PC-9 (cell line): ENCODE results near the gene UCN2. TPM values are rescaled to one million over a fixed set of nuclear protein-coding genes. Genes with fewer than 3 reads are reported as not detected.
A peak's percentile ranks its signal among the peaks of the same experiment; 100 is the strongest.

Experiments used
- BruUV-seq: library from RNA; stranded (reverse); fragments of 400-500 nt; replicated peaks from 2 replicates; lab custom pipeline; 2021; lab: Mats Ljungman, UMichigan
- CTCF ChIA-PET: fragments of 300-600 bp; sonication (Branson Sonifier 250); formaldehyde crosslinking; loops from one replicate; lab custom pipeline; 2022; ENCODE audit warnings: antibody characterized with exemption; lab: Charles Lee
- POLR2A ChIA-PET: fragments of 300-600 bp; sonication (Branson Sonifier 250); formaldehyde crosslinking; loops from one replicate; lab custom pipeline; 2022; ENCODE audit warnings: antibody characterized with exemption; ENCODE audit not compliant: unreplicated experiment; lab: Charles Lee
- DNase-seq, 2 experiments: peaks; one replicate each; pipeline versions ENCODE4 v3.0.0 to v3.0.0-alpha.2; 2015 to 2022; ENCODE audit warnings: mixed read lengths in 1 of 2
- H2AFZ ChIP-seq: fragments of 200-600 bp; sonication (generic); 2 replicates; pipeline ENCODE4 v1.8.1; 2017; ENCODE audit warnings: antibody characterized with exemption
- H3F3A ChIP-seq: fragments of 200-600 bp; sonication (generic); 2 replicates; pipeline ENCODE4 v1.8.1; 2017; ENCODE audit warnings: antibody characterized with exemption, mild to moderate bottlenecking, low read depth; ENCODE audit not compliant: insufficient read depth
- H3K27ac ChIP-seq: fragments of 200-600 bp; sonication (generic); 2 replicates; pipeline ENCODE4 v1.6.1; 2016; ENCODE audit warnings: mixed run types
- H3K27me3 ChIP-seq: fragments of 200-600 bp; sonication (generic); 2 replicates; pipeline ENCODE4 v1.6.1; 2016; ENCODE audit warnings: low read depth, mixed run types; ENCODE audit not compliant: insufficient read depth
- H3K36me3 ChIP-seq: fragments of 200-600 bp; sonication (generic); 2 replicates; pipeline ENCODE4 v1.6.1; 2016; ENCODE audit warnings: low read depth, mixed run types
- H3K4me1 ChIP-seq: fragments of 200-600 bp; sonication (generic); replicated peaks from 2 replicates; pipeline ENCODE4 v1.6.1; 2016; ENCODE audit warnings: mixed run types; ENCODE audit not compliant: insufficient read depth
- H3K4me2 ChIP-seq: fragments of 200-600 bp; sonication (generic); 2 replicates; pipeline ENCODE4 v1.6.1; 2017; ENCODE audit warnings: mixed run types
- H3K4me3 ChIP-seq: fragments of 200-600 bp; sonication (generic); 2 replicates; pipeline ENCODE4 v1.6.1; 2016; ENCODE audit warnings: mixed run types
- H3K79me2 ChIP-seq: fragments of 200-600 bp; sonication (generic); 2 replicates; pipeline ENCODE4 v1.6.1; 2017; ENCODE audit warnings: low read depth, mixed run types
- H3K9me2 ChIP-seq: fragments of 200-600 bp; sonication (generic); 2 replicates; pipeline ENCODE4 v1.8.1; 2017; ENCODE audit warnings: mild to moderate bottlenecking; ENCODE audit not compliant: insufficient read depth
- H3K9me3 ChIP-seq: fragments of 200-600 bp; sonication (generic); 2 replicates; pipeline ENCODE4 v1.8.1; 2016; ENCODE audit warnings: low read depth; ENCODE audit not compliant: insufficient read depth
- H4K20me1 ChIP-seq: fragments of 200-600 bp; sonication (generic); 2 replicates; pipeline ENCODE4 v1.8.1; 2017; ENCODE audit not compliant: insufficient read depth
- EZH2 ChIP-seq: fragments of 200-600 bp; sonication (generic); IDR thresholded peaks from 2 replicates; pipeline ENCODE4 v1.8.0; 2017; ENCODE audit warnings: antibody characterized with exemption, low read depth
- intact Hi-C: fragments of 100-400 bp; cut with micrococcal nuclease; formaldehyde crosslinking; loops from one replicate; pipeline ENCODE4 v1.10.0; 2022; ENCODE audit not compliant: unreplicated experiment
- total RNA-seq: library from RNA; stranded (reverse); gene quantifications from 2 replicates; pipeline ENCODE4 v1.2.3, GENCODE V29; 2021
- TF ChIP-seq, protein P1 (sequence below): fragments of 200-600 bp; sonication (generic); conservative IDR thresholded peaks from 2 replicates; pipeline ENCODE4 v1.6.1; 2017; ENCODE audit warnings: mixed run types, antibody characterized with exemption, mild to moderate bottlenecking, moderate library complexity

UCN2 gene
- total RNA-seq, 1 experiment from 2014 or later = 2.8 TPM

DNA sequence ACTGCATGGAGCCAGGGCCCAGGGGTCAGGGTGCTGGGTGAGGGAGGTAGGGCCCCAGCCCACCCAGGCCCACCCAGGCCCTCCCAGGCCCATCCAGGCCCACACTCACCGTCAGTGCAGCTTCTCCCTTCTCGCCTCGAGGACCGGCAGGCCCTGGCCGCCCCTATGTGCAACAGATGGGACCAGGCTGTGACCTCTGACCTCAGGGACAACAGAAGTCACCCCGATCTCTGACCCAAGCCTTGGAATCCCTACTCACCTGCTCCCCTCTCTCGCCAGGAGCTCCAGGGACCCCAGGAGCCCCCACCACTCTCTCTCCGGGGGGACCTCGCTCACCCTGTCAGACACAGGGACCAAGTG is 2.8 kb upstream of the UCN2 start:
- Histone ChIP-seq H3K9me2 (no peaks in the 10 kb centered on the region), H3K4me1 (0 out of 2 replicates have a peak, but pooled peaks cover 6% of the 10 kb centered on the region), H3F3A (peaks cover 8% of the 10 kb centered on the region; the same call in 1 of the 2 replicates), H3K9me3 (no peaks in the 10 kb centered on the region), H3K27me3 (no peaks in the 10 kb centered on the region), H2AFZ (no peak overlapping the region), H3K36me3 (no peaks in the 10 kb centered on the region), H4K20me1 (no peaks in the 10 kb centered on the region), H3K27ac (no peak overlapping the region), H3K4me2 (no peak overlapping the region), H3K79me2 (no peaks in the 10 kb centered on the region), H3K4me3 (no peak overlapping the region)
- CTCF ChIA-PET = no interaction called here
- DNase-seq = no peak
- intact Hi-C loops = no loop called here
- TF ChIP-seq, protein P1, sequence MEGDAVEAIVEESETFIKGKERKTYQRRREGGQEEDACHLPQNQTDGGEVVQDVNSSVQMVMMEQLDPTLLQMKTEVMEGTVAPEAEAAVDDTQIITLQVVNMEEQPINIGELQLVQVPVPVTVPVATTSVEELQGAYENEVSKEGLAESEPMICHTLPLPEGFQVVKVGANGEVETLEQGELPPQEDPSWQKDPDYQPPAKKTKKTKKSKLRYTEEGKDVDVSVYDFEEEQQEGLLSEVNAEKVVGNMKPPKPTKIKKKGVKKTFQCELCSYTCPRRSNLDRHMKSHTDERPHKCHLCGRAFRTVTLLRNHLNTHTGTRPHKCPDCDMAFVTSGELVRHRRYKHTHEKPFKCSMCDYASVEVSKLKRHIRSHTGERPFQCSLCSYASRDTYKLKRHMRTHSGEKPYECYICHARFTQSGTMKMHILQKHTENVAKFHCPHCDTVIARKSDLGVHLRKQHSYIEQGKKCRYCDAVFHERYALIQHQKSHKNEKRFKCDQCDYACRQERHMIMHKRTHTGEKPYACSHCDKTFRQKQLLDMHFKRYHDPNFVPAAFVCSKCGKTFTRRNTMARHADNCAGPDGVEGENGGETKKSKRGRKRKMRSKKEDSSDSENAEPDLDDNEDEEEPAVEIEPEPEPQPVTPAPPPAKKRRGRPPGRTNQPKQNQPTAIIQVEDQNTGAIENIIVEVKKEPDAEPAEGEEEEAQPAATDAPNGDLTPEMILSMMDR = no peak
- no peak for TF ChIP-seq EZH2
- no TSS peak for BruUV-seq
- POLR2A ChIA-PET = no interaction called here

DNA sequence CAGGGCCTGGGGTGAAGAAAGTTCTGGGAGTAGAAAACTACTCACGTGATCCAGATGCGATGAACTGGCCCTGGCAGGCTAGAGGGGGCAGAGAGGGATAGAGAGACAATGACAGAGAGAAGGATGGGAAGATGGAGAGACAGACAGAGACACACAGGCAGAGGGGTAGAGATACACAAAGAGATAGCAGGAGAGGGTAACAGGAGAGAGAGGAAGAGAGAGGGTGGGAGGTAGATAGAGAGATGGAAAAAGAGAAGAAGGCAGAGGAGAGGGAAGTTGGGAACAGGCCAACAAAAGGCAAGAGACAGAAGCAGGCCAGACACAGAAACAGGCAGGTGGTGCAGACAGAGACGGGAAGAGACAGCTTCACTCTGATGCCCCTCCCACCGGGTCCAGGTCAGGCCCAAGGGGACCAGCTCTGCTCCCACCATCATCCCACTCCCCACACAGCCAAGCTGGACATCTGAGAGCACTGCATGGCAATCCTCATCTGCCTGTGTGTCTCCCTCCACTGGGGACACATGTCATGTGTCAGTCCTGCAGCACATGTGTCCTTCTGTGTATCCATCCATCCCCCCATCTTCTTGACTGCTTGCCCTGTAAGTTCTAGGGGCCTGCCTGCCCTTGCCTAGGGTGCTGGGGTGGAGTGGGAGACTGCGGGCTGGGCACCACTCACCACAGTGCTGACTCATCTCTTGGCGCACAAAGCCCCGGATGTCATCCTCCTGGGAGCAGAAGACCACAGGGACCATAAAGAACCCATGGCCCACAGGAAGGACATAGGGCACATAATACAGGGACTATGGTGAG is 2.2 kb upstream of the UCN2 start:
- POLR2A ChIA-PET = no interaction called here
- CTCF ChIA-PET = no interaction called here
- Histone ChIP-seq H3F3A (peaks cover 8% of the 10 kb centered on the region; the same call in 1 of the 2 replicates), H3K4me2 (no peak overlapping the region), H3K27me3 (no peaks in the 10 kb centered on the region), H3K79me2 (no peaks in the 10 kb centered on the region), H3K4me3 (no peak overlapping the region), H3K9me2 (no peaks in the 10 kb centered on the region), H4K20me1 (no peaks in the 10 kb centered on the region), H2AFZ (no peak overlapping the region), H3K4me1 (0 out of 2 replicates have a peak, but pooled peaks cover 6% of the 10 kb centered on the region), H3K36me3 (no peaks in the 10 kb centered on the region), H3K9me3 (no peaks in the 10 kb centered on the region), H3K27ac (no peak overlapping the region)
- peak in 1 of 2 experiments; percentile 49 for DNase-seq
- TF ChIP-seq, protein P1 = no peak
- TF ChIP-seq EZH2 = no peak
- intact Hi-C loops = no loop called here
- BruUV-seq = no TSS peak

DNA sequence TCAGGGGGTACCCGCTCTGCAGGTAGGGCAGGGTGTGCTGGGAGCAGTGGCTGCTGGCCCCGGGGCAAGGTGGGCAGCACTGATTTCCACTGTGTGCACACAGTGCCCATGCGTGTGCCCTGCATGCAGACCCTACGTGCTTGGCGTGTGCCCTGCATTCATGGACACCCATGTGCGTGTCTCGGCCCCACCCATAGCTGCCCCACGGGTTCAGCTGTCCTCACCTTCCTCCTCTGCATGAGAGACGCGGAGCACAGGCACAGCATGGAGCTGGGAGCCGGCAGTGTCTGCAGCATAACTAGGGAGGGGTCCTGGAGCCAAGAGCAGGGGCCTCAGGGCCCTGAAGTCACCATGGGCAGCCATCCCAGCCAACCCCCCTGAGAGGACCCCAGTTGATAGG is 1.6 kb upstream of the UCN2 start:
- TF ChIP-seq EZH2 = no peak
- TF ChIP-seq, protein P1 = no peak
- no TSS peak for BruUV-seq
- DNase-seq = no peak
- CTCF ChIA-PET = no interaction called here
- Histone ChIP-seq H2AFZ (no peak overlapping the region), H3K9me2 (no peaks in the 10 kb centered on the region), H3K4me1 (0 out of 2 replicates have a peak, but pooled peaks cover 6% of the 10 kb centered on the region), H3F3A (peaks cover 8% of the 10 kb centered on the region; the same call in 1 of the 2 replicates), H3K36me3 (no peaks in the 10 kb centered on the region), H3K4me2 (no peak overlapping the region), H3K9me3 (no peaks in the 10 kb centered on the region), H3K4me3 (no peak overlapping the region), H3K79me2 (no peaks in the 10 kb centered on the region), H3K27me3 (no peaks in the 10 kb centered on the region), H3K27ac (no peak overlapping the region), H4K20me1 (no peaks in the 10 kb centered on the region)
- POLR2A ChIA-PET = no interaction called here
- intact Hi-C loops = no loop called here
